ENCODE data around the gene LARP4. TPM values are rescaled to one million over a fixed set of nuclear protein-coding genes. Genes with fewer than 3 reads are reported as not detected.
"Not testable (repeated sequence)": the region's sequence is repeated elsewhere in the genome, so short reads cannot be mapped to it uniquely, and the experiment has no call there.

The LARP4 gene
- total and polyA plus RNA-seq, 2 experiments from 2014 or later: 59.1 to 88.8 TPM

DNA sequence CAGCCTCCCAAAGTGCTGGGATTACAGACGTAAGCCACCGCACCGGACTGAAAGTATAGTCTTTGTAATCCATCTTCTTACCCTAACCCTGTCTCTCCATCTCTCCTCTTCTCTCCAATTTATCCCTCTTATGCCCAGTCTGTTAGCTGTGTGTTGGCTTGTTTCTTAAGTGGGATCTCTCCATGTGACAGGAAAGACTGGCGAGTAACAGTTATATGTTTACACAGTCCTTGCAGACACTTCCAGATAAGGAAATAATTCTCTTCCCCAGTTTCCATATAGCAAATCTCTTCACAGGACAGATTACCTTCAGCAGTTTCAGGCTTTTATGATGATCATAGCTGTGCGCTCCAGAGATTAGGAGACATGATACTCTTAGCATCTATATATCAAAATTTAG lies 88.1 kb downstream of the LARP4 start (continued):
- TF ChIP-seq, protein P1, sequence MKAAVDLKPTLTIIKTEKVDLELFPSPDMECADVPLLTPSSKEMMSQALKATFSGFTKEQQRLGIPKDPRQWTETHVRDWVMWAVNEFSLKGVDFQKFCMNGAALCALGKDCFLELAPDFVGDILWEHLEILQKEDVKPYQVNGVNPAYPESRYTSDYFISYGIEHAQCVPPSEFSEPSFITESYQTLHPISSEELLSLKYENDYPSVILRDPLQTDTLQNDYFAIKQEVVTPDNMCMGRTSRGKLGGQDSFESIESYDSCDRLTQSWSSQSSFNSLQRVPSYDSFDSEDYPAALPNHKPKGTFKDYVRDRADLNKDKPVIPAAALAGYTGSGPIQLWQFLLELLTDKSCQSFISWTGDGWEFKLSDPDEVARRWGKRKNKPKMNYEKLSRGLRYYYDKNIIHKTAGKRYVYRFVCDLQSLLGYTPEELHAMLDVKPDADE (IDR thresholded peaks at IDR 0.05): no peak
- no peak for TF ChIP-seq JUNB (IDR thresholded peaks at IDR 0.05; ENCODE audit: unreplicated experiment)
- no peak for TF ChIP-seq CREB1 (CRISPR knock-in tag; IDR thresholded peaks at IDR 0.05; ENCODE audit: low read depth)
- TF ChIP-seq STAT1 (IDR thresholded peaks at IDR 0.05; ENCODE audit: unreplicated experiment): no peak
- no peak for TF ChIP-seq EZH2phosphoT487 (IDR thresholded peaks at IDR 0.05; ENCODE audit: unreplicated experiment)
- TF ChIP-seq, protein P2, sequence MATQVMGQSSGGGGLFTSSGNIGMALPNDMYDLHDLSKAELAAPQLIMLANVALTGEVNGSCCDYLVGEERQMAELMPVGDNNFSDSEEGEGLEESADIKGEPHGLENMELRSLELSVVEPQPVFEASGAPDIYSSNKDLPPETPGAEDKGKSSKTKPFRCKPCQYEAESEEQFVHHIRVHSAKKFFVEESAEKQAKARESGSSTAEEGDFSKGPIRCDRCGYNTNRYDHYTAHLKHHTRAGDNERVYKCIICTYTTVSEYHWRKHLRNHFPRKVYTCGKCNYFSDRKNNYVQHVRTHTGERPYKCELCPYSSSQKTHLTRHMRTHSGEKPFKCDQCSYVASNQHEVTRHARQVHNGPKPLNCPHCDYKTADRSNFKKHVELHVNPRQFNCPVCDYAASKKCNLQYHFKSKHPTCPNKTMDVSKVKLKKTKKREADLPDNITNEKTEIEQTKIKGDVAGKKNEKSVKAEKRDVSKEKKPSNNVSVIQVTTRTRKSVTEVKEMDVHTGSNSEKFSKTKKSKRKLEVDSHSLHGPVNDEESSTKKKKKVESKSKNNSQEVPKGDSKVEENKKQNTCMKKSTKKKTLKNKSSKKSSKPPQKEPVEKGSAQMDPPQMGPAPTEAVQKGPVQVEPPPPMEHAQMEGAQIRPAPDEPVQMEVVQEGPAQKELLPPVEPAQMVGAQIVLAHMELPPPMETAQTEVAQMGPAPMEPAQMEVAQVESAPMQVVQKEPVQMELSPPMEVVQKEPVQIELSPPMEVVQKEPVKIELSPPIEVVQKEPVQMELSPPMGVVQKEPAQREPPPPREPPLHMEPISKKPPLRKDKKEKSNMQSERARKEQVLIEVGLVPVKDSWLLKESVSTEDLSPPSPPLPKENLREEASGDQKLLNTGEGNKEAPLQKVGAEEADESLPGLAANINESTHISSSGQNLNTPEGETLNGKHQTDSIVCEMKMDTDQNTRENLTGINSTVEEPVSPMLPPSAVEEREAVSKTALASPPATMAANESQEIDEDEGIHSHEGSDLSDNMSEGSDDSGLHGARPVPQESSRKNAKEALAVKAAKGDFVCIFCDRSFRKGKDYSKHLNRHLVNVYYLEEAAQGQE (IDR thresholded peaks at IDR 0.05; ENCODE audit: unreplicated experiment): no peak
- TF ChIP-seq ZNF114 (CRISPR knock-in tag; IDR thresholded peaks at IDR 0.05): no peak
- TF ChIP-seq NANOG (IDR thresholded peaks at IDR 0.05; ENCODE audit: borderline replicate concordance): no peak

DNA sequence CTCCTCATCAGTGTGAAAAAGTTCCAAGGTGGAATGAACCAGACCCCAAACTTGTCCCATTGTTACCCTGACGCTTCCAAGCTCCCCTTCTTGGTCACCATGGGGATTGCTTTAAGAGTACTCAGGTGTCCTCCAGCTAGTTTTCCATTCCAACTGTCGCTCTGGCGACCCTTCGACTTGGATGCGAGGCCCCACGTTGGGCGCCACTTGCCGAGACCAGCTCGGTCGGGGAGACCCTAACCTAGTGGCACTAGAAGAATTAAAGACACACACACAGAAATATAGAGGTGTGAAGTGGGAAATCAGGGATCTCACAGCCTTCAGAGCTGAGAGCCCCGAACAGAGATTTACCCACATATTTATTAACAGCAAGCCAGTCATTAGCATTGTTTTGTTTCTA lies 97.4 kb downstream of the LARP4 start:
- H3K79me2 ChIP-seq (replicated peaks; ENCODE audit: insufficient read depth): not testable (repeated sequence)

More for the DNA sequence above, 97.4 kb downstream of the LARP4 start:
- H3K27ac Mint-ChIP-seq; H3K27me3 ChIP-seq (ENCODE audit: insufficient read depth); H3F3A ChIP-seq (replicated peaks; ENCODE audit: low read depth); H4K20me1 ChIP-seq (replicated peaks; ENCODE audit: insufficient read depth); H3K9me2 ChIP-seq (ENCODE audit: insufficient read depth); H3K36me3 ChIP-seq (ENCODE audit: insufficient read depth); H3K4me3 ChIP-seq; H3K4me1 Mint-ChIP-seq; H3K27ac ChIP-seq (ENCODE audit: low read depth); H3K4me3 Mint-ChIP-seq; ATAC-seq; H3K27me3 Mint-ChIP-seq (ENCODE audit: insufficient read depth, low read depth, poor library complexity); H2AFZ ChIP-seq; H3K4me1 ChIP-seq (ENCODE audit: insufficient read depth); H3K4me2 ChIP-seq: not testable (repeated sequence)
- DNase-seq (ENCODE audit: low spot score): peak; percentile 37
- Mint-ChIP-seq H3K36me3 (ENCODE audit: low read depth) (peaks cover 35% of the 10 kb centered on the region), H3K9me3 (peaks cover 65% of the 10 kb centered on the region)
